ENCODE results near the gene ARHGEF37. TPM values are rescaled to one million over a fixed set of nuclear protein-coding genes. Genes with fewer than 3 reads are reported as not detected.

The ARHGEF37 gene
- total and polyA plus RNA-seq, 4 donors = 0.71 to 6.1 (median 2.7) TPM

GRCh38 chr5:149675610-149676201 lies 94.4 kb downstream of the ARHGEF37 start:
- DNase-seq (ENCODE audit: low spot score) = no peak
- Histone ChIP-seq H3K9me3 (ENCODE audit: control insufficient read depth in 4 of 4, low read length in 3 of 4) (no peaks in the 10 kb centered on the region), H3K27ac (ENCODE audit: low read depth in 1 of 2, low read length in 2 of 2) (no peak overlapping the region), H3K4me1 (ENCODE audit: control insufficient read depth in 4 of 4, insufficient read depth in 4 of 4, low read length in 3 of 4) (peaks cover 0 to 5% (median 1%) of the 10 kb centered on the region in 4 donors), H3K9ac (ENCODE audit: low read depth in 1 of 2, low read length in 2 of 2) (no peak overlapping the region), H3K4me3 (ENCODE audit: low read depth in 1 of 3, low read length in 3 of 3) (no peak overlapping the region), H3K36me3 (ENCODE audit: control insufficient read depth in 4 of 4, insufficient read depth in 3 of 4, low read depth in 1 of 4, low read length in 3 of 4) (no peaks in the 10 kb centered on the region), H3K27me3 (ENCODE audit: control insufficient read depth in 4 of 4, insufficient read depth in 4 of 4, low read length in 3 of 4) (no peaks in the 10 kb centered on the region)
- WGBS = 73% methylated on average over 12 of the region's 12 CpGs
- TF ChIP-seq FOXA2 (IDR thresholded peaks at IDR 0.05) (no peak), GABPA (IDR thresholded peaks at IDR 0.05 in 1 of 2, conservative IDR thresholded peaks at IDR 0.05 in 1 of 2) (no peak), RAD21 (IDR thresholded peaks at IDR 0.05) (no peak), HNF4A (conservative IDR thresholded peaks at IDR 0.05) (no peak), EGR1 (IDR thresholded peaks at IDR 0.05; ENCODE audit: low read depth in 2 of 2) (no peak), TAF1 (conservative IDR thresholded peaks at IDR 0.05) (no peak), JUND (IDR thresholded peaks at IDR 0.05) (no peak), SP1 (IDR thresholded peaks at IDR 0.05) (no peak), MAX (IDR thresholded peaks at IDR 0.05) (no peak), HNF4G (IDR thresholded peaks at IDR 0.05) (no peak), RXRA (IDR thresholded peaks at IDR 0.05) (no peak), FOXA1 (IDR thresholded peaks at IDR 0.05) (no peak), NR2F2 (IDR thresholded peaks at IDR 0.05) (no peak), ATF3 (IDR thresholded peaks at IDR 0.05) (no peak), REST (IDR thresholded peaks at IDR 0.05) (no peak), YY1 (IDR thresholded peaks at IDR 0.05) (no peak)
- TF ChIP-seq, protein P1, sequence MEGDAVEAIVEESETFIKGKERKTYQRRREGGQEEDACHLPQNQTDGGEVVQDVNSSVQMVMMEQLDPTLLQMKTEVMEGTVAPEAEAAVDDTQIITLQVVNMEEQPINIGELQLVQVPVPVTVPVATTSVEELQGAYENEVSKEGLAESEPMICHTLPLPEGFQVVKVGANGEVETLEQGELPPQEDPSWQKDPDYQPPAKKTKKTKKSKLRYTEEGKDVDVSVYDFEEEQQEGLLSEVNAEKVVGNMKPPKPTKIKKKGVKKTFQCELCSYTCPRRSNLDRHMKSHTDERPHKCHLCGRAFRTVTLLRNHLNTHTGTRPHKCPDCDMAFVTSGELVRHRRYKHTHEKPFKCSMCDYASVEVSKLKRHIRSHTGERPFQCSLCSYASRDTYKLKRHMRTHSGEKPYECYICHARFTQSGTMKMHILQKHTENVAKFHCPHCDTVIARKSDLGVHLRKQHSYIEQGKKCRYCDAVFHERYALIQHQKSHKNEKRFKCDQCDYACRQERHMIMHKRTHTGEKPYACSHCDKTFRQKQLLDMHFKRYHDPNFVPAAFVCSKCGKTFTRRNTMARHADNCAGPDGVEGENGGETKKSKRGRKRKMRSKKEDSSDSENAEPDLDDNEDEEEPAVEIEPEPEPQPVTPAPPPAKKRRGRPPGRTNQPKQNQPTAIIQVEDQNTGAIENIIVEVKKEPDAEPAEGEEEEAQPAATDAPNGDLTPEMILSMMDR (IDR thresholded peaks at IDR 0.05; ENCODE audit: low read depth, low read length, missing input control) = no peak
- TF ChIP-seq, protein P2, sequence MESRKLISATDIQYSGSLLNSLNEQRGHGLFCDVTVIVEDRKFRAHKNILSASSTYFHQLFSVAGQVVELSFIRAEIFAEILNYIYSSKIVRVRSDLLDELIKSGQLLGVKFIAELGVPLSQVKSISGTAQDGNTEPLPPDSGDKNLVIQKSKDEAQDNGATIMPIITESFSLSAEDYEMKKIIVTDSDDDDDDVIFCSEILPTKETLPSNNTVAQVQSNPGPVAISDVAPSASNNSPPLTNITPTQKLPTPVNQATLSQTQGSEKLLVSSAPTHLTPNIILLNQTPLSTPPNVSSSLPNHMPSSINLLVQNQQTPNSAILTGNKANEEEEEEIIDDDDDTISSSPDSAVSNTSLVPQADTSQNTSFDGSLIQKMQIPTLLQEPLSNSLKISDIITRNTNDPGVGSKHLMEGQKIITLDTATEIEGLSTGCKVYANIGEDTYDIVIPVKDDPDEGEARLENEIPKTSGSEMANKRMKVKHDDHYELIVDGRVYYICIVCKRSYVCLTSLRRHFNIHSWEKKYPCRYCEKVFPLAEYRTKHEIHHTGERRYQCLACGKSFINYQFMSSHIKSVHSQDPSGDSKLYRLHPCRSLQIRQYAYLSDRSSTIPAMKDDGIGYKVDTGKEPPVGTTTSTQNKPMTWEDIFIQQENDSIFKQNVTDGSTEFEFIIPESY (IDR thresholded peaks at IDR 0.05) = no peak

Data from liver (tissue), 9 donors.